Thyroid gland (tissue), 4 donors: Measurements from ENCODE around the gene KIFC3. TPM values are rescaled to one million over a fixed set of nuclear protein-coding genes. Genes with fewer than 3 reads are reported as not detected.

Experiments used
- DNase-seq, 2 donors: peaks; one replicate each; pipeline ENCODE4 v3.0.0-alpha.2; 2019
- H3K27ac ChIP-seq, 3 donors: fragments of 200-600 bp; sonication (generic); 1 replicate in 2 of 3; 2 replicates in 1 of 3; pipeline ENCODE4 v1.5.1; 2016 to 2019; ENCODE audit warnings: mild to moderate bottlenecking in 1 of 3, moderate library complexity in 1 of 3
- H3K27me3 ChIP-seq: fragments of 200-600 bp; sonication (generic); one replicate; pipeline ENCODE4 v1.5.1; 2019
- H3K36me3 ChIP-seq, 2 donors: fragments of 200-600 bp; sonication (generic); one replicate each; pipeline ENCODE4 v1.5.1; 2016 to 2019
- H3K4me1 ChIP-seq, 2 donors: fragments of 200-600 bp; sonication (generic); one replicate each; pipeline ENCODE4 v1.5.1; 2017 to 2019
- H3K4me3 ChIP-seq, 3 donors: fragments of 200-600 bp; sonication (generic); replicated peaks in 1 of 3; 1 replicate in 2 of 3; 2 replicates in 1 of 3; pipeline ENCODE4 v1.5.1; 2016; ENCODE audit warnings: mild to moderate bottlenecking in 1 of 3
- H3K9me3 ChIP-seq: fragments of 200-600 bp; sonication (generic); one replicate; pipeline ENCODE4 v1.5.1; 2017
- CTCF ChIP-seq, 6 experiments: fragments of 200-600 bp in 3 of 6; fragments of 450-650 bp in 3 of 6; sonication (generic) in 3 of 6; IDR thresholded peaks; one replicate each; pipeline ENCODE4 v1.5.1; 2016 to 2019; ENCODE audit warnings: antibody characterized with exemption in 6 of 6, mild to moderate bottlenecking in 2 of 6, inconsistent platforms in 1 of 6, moderate library complexity in 1 of 6
- POLR2A ChIP-seq, 2 donors: fragments of 450-650 bp; IDR thresholded peaks; one replicate each; pipeline ENCODE4 v1.6.1; 2017; ENCODE audit warnings: antibody characterized with exemption in 2 of 2, mild to moderate bottlenecking in 2 of 2, moderate library complexity in 1 of 2
- WGBS, 2 donors: methylation state at CpG; one replicate each; pipeline ENCODE4 v1.1.5; 2017; 5-methylcytosine and 5-hydroxymethylcytosine counted together
- intact Hi-C: fragments of 100-400 bp; cut with DNase I; formaldehyde crosslinking; loops from one replicate; pipeline ENCODE4 v1.15.1; 2023
- total RNA-seq, 4 donors: library from RNA; depleted of rRNA; stranded (reverse); fragments of >200 nt; gene quantifications; one replicate each; pipeline ENCODE4 v1.2.3, GENCODE V29; 2016

KIFC3 gene
- total RNA-seq, 4 donors from 2014 or later: 88.8 to 153 (median 132) TPM

GRCh38 chr16:57829969-57830360 is 27.7 kb upstream of the KIFC3 start:
- Histone ChIP-seq H3K36me3 (no peaks in the 10 kb centered on the region), H3K4me1 (peaks cover 18 to 52% of the 10 kb centered on the region in 2 donors), H3K27me3 (no peaks in the 10 kb centered on the region), H3K27ac (peak overlapping the region; percentile 97 to 98 (median 98)), H3K4me3 (no peak overlapping the region), H3K9me3 (no peaks in the 10 kb centered on the region)
- intact Hi-C loops: no loop called here
- DNase-seq: no peak
- 87 to 92% methylated on average over 3 of the region's 3 CpGs for WGBS, 2 donors
- no peak for TF ChIP-seq POLR2A (IDR thresholded peaks at IDR 0.05)
- TF ChIP-seq CTCF (IDR thresholded peaks at IDR 0.05): no peak

- TF ChIP-seq CTCF (IDR thresholded peaks at IDR 0.05): no peak
- no peak for TF ChIP-seq POLR2A (IDR thresholded peaks at IDR 0.05)
- Histone ChIP-seq H3K4me1 (peaks cover 30 to 65% of the 10 kb centered on the region in 2 donors), H3K27ac (peak overlapping the region; percentile 97 to 98 (median 98)), H3K27me3 (no peaks in the 10 kb centered on the region), H3K9me3 (no peaks in the 10 kb centered on the region), H3K4me3 (no peak overlapping the region), H3K36me3 (no peaks in the 10 kb centered on the region)
- intact Hi-C loops: no loop called here
- 90 to 92% methylated on average over 11 to 13 of the region's 13 CpGs for WGBS, 2 donors
- DNase-seq: peak; percentile 27 to 45
Measured at GRCh38 chr16:57828272-57829161, 26.2 kb upstream of the KIFC3 start.

- no peaks in the 10 kb centered on the region for H3K9me3 ChIP-seq
- intact Hi-C loops: no loop called here
- no peaks in the 10 kb centered on the region for H3K27me3 ChIP-seq
- H3K4me1 ChIP-seq: peaks cover 46 to 78% of the 10 kb centered on the region in 2 donors
- H3K36me3 ChIP-seq: no peaks in the 10 kb centered on the region
- peak overlapping the region; percentile 97 to 98 (median 98) for H3K27ac ChIP-seq
- TF ChIP-seq CTCF (IDR thresholded peaks at IDR 0.05) (no peak), POLR2A (IDR thresholded peaks at IDR 0.05) (peak in 1 of 2 donors; percentile 93)
- peak; percentile 92 to 96 for DNase-seq
- no peak overlapping the region for H3K4me3 ChIP-seq
- 30 to 57% methylated on average over 17 to 20 of the region's 22 CpGs for WGBS, 2 donors
Measured at GRCh38 chr16:57826706-57827625, 24.7 kb upstream of the KIFC3 start.

GRCh38 chr16:57826052-57826451 is 23.8 kb upstream of the KIFC3 start:
- WGBS, 2 donors: 40 to 58% methylated on average over 4 of the region's 4 CpGs
- TF ChIP-seq POLR2A (IDR thresholded peaks at IDR 0.05): peak in 1 of 2 donors; percentile 42
- TF ChIP-seq CTCF (IDR thresholded peaks at IDR 0.05): no peak
- H3K4me1 ChIP-seq: peaks cover 48 to 81% of the 10 kb centered on the region in 2 donors
- intact Hi-C loops: no loop called here
- H3K27ac ChIP-seq: peak overlapping the region; percentile 97 to 98 (median 98)
- no peaks in the 10 kb centered on the region for H3K27me3 ChIP-seq
- no peaks in the 10 kb centered on the region for H3K9me3 ChIP-seq
- H3K36me3 ChIP-seq: no peaks in the 10 kb centered on the region
- peak in 1 of 2 donors; percentile 25 for DNase-seq
- no peak overlapping the region for H3K4me3 ChIP-seq
